HepG2 (cell line): ENCODE measurements around the gene TUBG1. TPM values are rescaled to one million over a fixed set of nuclear protein-coding genes. Genes with fewer than 3 reads are reported as not detected.
A peak's percentile ranks its signal among the peaks of the same experiment; 100 is the strongest.

Experiments used
- ARNT ChIP-seq: fragments of 450-650 bp; IDR thresholded peaks from 2 replicates; pipeline ENCODE4 v1.6.1; 2017
- BCL6 ChIP-seq: IDR thresholded peaks from 2 replicates; pipeline ENCODE4 v1.6.1; 2016; ENCODE audit warnings: missing genetic modification reagents, missing compliant biosample characterization
- GMEB1 ChIP-seq: sonication (generic); formaldehyde crosslinking; IDR thresholded peaks from 2 replicates; pipeline ENCODE4 v1.5.1; 2020; ENCODE audit warnings: missing genetic modification reagents, mild to moderate bottlenecking, borderline replicate concordance
- JARID2 ChIP-seq: sonication (generic); formaldehyde crosslinking; IDR thresholded peaks from 2 replicates; pipeline ENCODE4 v1.8.1; 2023; ENCODE audit warnings: missing genetic modification reagents, inconsistent platforms; ENCODE audit not compliant: insufficient replicate concordance
- KAT2B ChIP-seq: fragments of 150-350 bp; IDR thresholded peaks from 2 replicates; pipeline ENCODE4 v1.6.1; 2014; ENCODE audit warnings: low read depth, low read length, borderline replicate concordance
- KDM1A ChIP-seq: IDR thresholded peaks from 2 replicates; pipeline ENCODE4 v1.6.1; 2016; ENCODE audit warnings: missing compliant biosample characterization
- KDM3A ChIP-seq: IDR thresholded peaks from 2 replicates; pipeline ENCODE4 v1.6.1; 2018; ENCODE audit warnings: low read depth, missing compliant biosample characterization
- ONECUT2 ChIP-seq: sonication (generic); formaldehyde crosslinking; IDR thresholded peaks from 2 replicates; pipeline ENCODE4 v1.4.0; 2020; ENCODE audit warnings: missing genetic modification reagents
- PCBP1 ChIP-seq: fragments of 200-400 bp; formaldehyde crosslinking; IDR thresholded peaks from 2 replicates; pipeline ENCODE4 v1.6.1; 2017; ENCODE audit warnings: mild to moderate bottlenecking, low read depth, low read length, borderline replicate concordance
- PHF21A ChIP-seq: sonication (generic); formaldehyde crosslinking; IDR thresholded peaks from 2 replicates; pipeline ENCODE4 v1.5.0; 2020; ENCODE audit warnings: mild to moderate bottlenecking, missing genetic modification reagents
- PITX1 ChIP-seq: sonication (generic); formaldehyde crosslinking; IDR thresholded peaks from 2 replicates; pipeline ENCODE4 v1.5.1; 2020; ENCODE audit warnings: mild to moderate bottlenecking, missing genetic modification reagents
- SALL1 ChIP-seq: sonication (generic); formaldehyde crosslinking; IDR thresholded peaks from 2 replicates; pipeline ENCODE4 v1.8.0; 2022; ENCODE audit warnings: mild to moderate bottlenecking, missing genetic modification reagents
- SAP130 ChIP-seq: IDR thresholded peaks from 2 replicates; pipeline ENCODE4 v1.6.1; 2016; ENCODE audit warnings: low read depth
- TBX3 ChIP-seq: fragments of 450-650 bp; IDR thresholded peaks from 2 replicates; pipeline ENCODE4 v1.6.1; 2017; ENCODE audit warnings: antibody characterized with exemption, mild to moderate bottlenecking, inconsistent platforms, borderline replicate concordance
- TRIM22 ChIP-seq: fragments of 450-650 bp; IDR thresholded peaks from 2 replicates; pipeline ENCODE4 v1.6.1; 2017
- TRIM24 ChIP-seq: sonication (generic); formaldehyde crosslinking; IDR thresholded peaks from 2 replicates; pipeline ENCODE4 v1.8.0; 2022; ENCODE audit warnings: mild to moderate bottlenecking, missing genetic modification reagents
- ZBTB49 ChIP-seq: sonication (generic); formaldehyde crosslinking; IDR thresholded peaks from 2 replicates; pipeline ENCODE4 v1.4.0; 2020; ENCODE audit warnings: missing genetic modification reagents, borderline replicate concordance
- ZNF337 ChIP-seq: sonication (generic); formaldehyde crosslinking; IDR thresholded peaks from 2 replicates; pipeline ENCODE4 v1.5.1; 2020; ENCODE audit warnings: missing genetic modification reagents, low read depth, mild to moderate bottlenecking, borderline replicate concordance
- ZNF33B ChIP-seq: sonication (generic); formaldehyde crosslinking; IDR thresholded peaks from 2 replicates; pipeline ENCODE4 v1.5.1; 2020; ENCODE audit warnings: mild to moderate bottlenecking, missing genetic modification reagents
- ZNF513 ChIP-seq: sonication (generic); formaldehyde crosslinking; conservative IDR thresholded peaks from 2 replicates; pipeline ENCODE4 v1.5.0; 2020; ENCODE audit warnings: missing genetic modification reagents
- ZNF569 ChIP-seq: sonication (generic); formaldehyde crosslinking; IDR thresholded peaks from 2 replicates; pipeline ENCODE4 v1.5.0; 2020; ENCODE audit warnings: mild to moderate bottlenecking, missing genetic modification reagents, moderate library complexity, borderline replicate concordance
- ZNF589 ChIP-seq: sonication (generic); formaldehyde crosslinking; conservative IDR thresholded peaks from 2 replicates; pipeline ENCODE4 v1.8.0; 2022; ENCODE audit warnings: mild to moderate bottlenecking, moderate library complexity, missing genetic modification reagents
- ZNF672 ChIP-seq: sonication (generic); formaldehyde crosslinking; IDR thresholded peaks from 2 replicates; pipeline ENCODE4 v1.8.1; 2022; ENCODE audit warnings: missing genetic modification reagents
- ZNF775 ChIP-seq: sonication (generic); formaldehyde crosslinking; IDR thresholded peaks from 2 replicates; pipeline ENCODE4 v1.4.0; 2020; ENCODE audit warnings: missing genetic modification reagents, mild to moderate bottlenecking, moderate library complexity, borderline replicate concordance
- ZNF776 ChIP-seq: sonication (generic); formaldehyde crosslinking; IDR thresholded peaks from 2 replicates; pipeline ENCODE4 v1.4.0; 2020; ENCODE audit warnings: mild to moderate bottlenecking, missing genetic modification reagents
- ZNF780A ChIP-seq: sonication (generic); formaldehyde crosslinking; IDR thresholded peaks from 2 replicates; pipeline ENCODE4 v1.8.0; 2022; ENCODE audit warnings: mild to moderate bottlenecking, missing genetic modification reagents, moderate library complexity
- polyA plus RNA-seq, 8 experiments: library from polyadenylated mRNA; depleted of rRNA in 3 of 8; stranded (reverse) in 7 of 8; unstranded in 1 of 8; fragments of >200 nt; fragmentation: Illumina TruSeq in 4 of 8; extraction: Trizol in 4 of 8; gene quantifications; 2 replicates each; pipeline versions ENCODE4 v1.2.1 to v1.2.3, GENCODE V29; 2011 to 2016; ENCODE audit warnings: low read depth in 4 of 8, missing spikeins in 1 of 8, mixed read lengths in 1 of 8; ENCODE audit not compliant: insufficient read depth in 1 of 8
- total RNA-seq, 5 experiments: library from RNA; depleted of rRNA; stranded (reverse); fragments of >200 nt; fragmentation: Illumina TruSeq; extraction: Trizol; gene quantifications; 2 replicates each; pipeline ENCODE4 v1.2.3, GENCODE V29; 2016; ENCODE audit warnings: low read depth in 1 of 5

The TUBG1 gene
- total and polyA plus RNA-seq, 2 of the 13 experiments (the other 11 are each of a cell fraction or from before 2014, with no cell fraction given), result 74.1 to 137 TPM

GRCh38 chr17:42561897-42562387 is 47.5 kb upstream of the TUBG1 start, which contains the start of gene COASY (continued):
- TF ChIP-seq ZBTB49 (CRISPR knock-in tag) (peak; percentile 66; the same call in 1 of the 2 replicates), ZNF337 (CRISPR knock-in tag) (no peak), ZNF33B (CRISPR knock-in tag) (peak; percentile 18; the same call in 1 of the 2 replicates), ZNF513 (CRISPR knock-in tag) (no peak), PITX1 (CRISPR knock-in tag) (peak; percentile 70; the same call in 1 of the 2 replicates), SAP130 (CRISPR knock-in tag) (peak; percentile 99), BCL6 (CRISPR knock-in tag) (peak; percentile 62), ZNF780A (no peak), ZNF672 (CRISPR knock-in tag) (no peak), ZNF776 (CRISPR knock-in tag) (no peak), ZNF775 (no peak; the same call in 1 of the 2 replicates), TRIM24 (no peak), GMEB1 (CRISPR knock-in tag) (peak; percentile 89), ZNF589 (CRISPR knock-in tag) (peak; percentile 92; the same call in 1 of the 2 replicates), KDM1A (CRISPR knock-in tag) (no peak), TBX3 (no peak), JARID2 (CRISPR knock-in tag) (peak; percentile 47), KDM3A (CRISPR knock-in tag) (peak; percentile 17; the same call in 1 of the 2 replicates), TRIM22 (no peak), ONECUT2 (CRISPR knock-in tag) (no peak), KAT2B (no peak), PHF21A (CRISPR knock-in tag) (peak; percentile 85; the same call in 1 of the 2 replicates), PCBP1 (0 out of 2 replicates have a peak, but pooled peaks have one; percentile 39), ARNT (no peak), SALL1 (CRISPR knock-in tag) (peak; percentile 82), ZNF569 (CRISPR knock-in tag) (no peak)
